SK-N-SH (cell line): ENCODE results near the gene GNPDA2.

Experiments
- CTCF ChIP-seq: fragments of 200-600 bp; sonication (generic); IDR thresholded peaks from 2 replicates; pipeline ENCODE4 v1.6.1; 2017; ENCODE audit warnings: antibody characterized with exemption, mild to moderate bottlenecking, moderate library complexity
- GATA2 ChIP-seq: sonication (generic); formaldehyde crosslinking; IDR thresholded peaks from 2 replicates; pipeline ENCODE4 v1.5.0; 2020; ENCODE audit warnings: mild to moderate bottlenecking, missing genetic modification reagents
- IRF3 ChIP-seq: fragments of 150-350 bp; IDR thresholded peaks from 2 replicates; pipeline ENCODE4 v1.6.1; 2016; ENCODE audit warnings: mild to moderate bottlenecking, low read depth, low read length
- SMC3 ChIP-seq: IDR thresholded peaks from 2 replicates; pipeline ENCODE4 v1.6.1; 2012; ENCODE audit warnings: low read depth, low read length, improper control_type of control experiment
- USF2 ChIP-seq: fragments of 150-350 bp; IDR thresholded peaks from 2 replicates; pipeline ENCODE4 v1.6.1; 2017; ENCODE audit warnings: antibody characterized with exemption, low read length, low read depth, borderline replicate concordance
- TF ChIP-seq, protein P1 (sequence below): IDR thresholded peaks from 2 replicates; pipeline ENCODE4 v1.6.1; 2012; ENCODE audit warnings: mild to moderate bottlenecking, low read depth, low read length, moderate library complexity

DNA sequence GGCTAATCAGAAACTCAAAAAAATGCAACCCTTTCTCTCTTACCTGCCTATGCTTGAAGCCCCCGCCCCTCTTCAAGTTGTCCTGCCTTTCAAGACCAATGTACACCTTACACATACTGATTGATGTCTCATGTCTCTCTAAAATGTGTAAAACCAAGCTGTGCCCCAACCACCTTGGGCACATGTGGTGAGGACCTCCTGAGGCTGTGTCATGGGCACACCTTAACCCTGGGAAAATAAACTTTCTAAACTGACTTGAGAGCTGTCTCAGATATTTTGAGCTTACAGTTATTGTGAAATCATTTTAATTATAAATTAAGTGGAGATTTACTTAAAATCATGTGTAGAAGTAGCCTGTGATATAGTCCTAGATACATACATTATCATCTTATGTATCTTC is 25.9 kb downstream of the GNPDA2 start:
- TF ChIP-seq, protein P1, sequence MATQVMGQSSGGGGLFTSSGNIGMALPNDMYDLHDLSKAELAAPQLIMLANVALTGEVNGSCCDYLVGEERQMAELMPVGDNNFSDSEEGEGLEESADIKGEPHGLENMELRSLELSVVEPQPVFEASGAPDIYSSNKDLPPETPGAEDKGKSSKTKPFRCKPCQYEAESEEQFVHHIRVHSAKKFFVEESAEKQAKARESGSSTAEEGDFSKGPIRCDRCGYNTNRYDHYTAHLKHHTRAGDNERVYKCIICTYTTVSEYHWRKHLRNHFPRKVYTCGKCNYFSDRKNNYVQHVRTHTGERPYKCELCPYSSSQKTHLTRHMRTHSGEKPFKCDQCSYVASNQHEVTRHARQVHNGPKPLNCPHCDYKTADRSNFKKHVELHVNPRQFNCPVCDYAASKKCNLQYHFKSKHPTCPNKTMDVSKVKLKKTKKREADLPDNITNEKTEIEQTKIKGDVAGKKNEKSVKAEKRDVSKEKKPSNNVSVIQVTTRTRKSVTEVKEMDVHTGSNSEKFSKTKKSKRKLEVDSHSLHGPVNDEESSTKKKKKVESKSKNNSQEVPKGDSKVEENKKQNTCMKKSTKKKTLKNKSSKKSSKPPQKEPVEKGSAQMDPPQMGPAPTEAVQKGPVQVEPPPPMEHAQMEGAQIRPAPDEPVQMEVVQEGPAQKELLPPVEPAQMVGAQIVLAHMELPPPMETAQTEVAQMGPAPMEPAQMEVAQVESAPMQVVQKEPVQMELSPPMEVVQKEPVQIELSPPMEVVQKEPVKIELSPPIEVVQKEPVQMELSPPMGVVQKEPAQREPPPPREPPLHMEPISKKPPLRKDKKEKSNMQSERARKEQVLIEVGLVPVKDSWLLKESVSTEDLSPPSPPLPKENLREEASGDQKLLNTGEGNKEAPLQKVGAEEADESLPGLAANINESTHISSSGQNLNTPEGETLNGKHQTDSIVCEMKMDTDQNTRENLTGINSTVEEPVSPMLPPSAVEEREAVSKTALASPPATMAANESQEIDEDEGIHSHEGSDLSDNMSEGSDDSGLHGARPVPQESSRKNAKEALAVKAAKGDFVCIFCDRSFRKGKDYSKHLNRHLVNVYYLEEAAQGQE: no peak
- TF ChIP-seq IRF3 (no peak), CTCF (no peak), GATA2 (CRISPR knock-in tag) (no peak), USF2 (no peak), SMC3 (no peak)
